HG03045 (cell line): ENCODE measurements around the gene CNTN4.

ENCODE experiments used
- ATAC-seq: cut with Tn5 transposase; IDR thresholded peaks from one replicate; pipeline ENCODE4 v1.9.1; 2021; ENCODE audit warnings: mild to moderate bottlenecking, moderate library complexity; ENCODE audit not compliant: unreplicated experiment

The CNTN4 gene

DNA sequence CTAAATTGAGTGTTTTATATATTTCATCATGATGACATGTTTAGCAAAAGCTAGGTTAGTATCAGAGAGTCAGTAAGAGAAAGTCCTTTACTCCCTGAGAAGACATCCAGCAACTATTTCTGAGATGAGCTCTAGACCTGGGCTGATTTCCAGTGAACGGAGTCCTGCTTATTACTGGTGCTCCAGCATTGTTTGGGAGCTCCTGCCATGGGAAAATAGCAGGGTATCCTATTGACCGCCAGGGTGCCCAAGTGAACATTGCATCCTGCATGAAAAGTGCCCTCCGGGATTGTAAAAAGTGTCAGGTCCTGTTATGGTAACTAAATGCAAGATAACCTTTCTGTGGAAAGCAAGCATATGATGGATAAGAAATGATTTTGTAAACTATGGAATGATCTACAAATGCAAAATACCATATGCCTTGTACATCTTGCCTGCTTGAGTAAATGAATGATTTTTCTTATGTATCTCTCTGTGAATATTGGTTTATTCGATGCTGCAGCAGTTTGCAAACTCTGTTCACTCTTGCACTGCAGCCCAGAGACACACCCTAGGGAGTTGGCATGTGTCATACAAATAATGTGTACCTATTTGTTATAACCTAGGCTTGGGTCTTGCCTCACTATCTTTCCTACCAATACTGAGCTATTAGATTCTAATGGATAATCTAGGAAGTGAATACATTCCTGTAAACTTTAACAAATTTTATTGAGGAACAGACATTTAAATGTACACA lies 914.8 kb downstream of the CNTN4 start:
- ATAC-seq: no peak

DNA sequence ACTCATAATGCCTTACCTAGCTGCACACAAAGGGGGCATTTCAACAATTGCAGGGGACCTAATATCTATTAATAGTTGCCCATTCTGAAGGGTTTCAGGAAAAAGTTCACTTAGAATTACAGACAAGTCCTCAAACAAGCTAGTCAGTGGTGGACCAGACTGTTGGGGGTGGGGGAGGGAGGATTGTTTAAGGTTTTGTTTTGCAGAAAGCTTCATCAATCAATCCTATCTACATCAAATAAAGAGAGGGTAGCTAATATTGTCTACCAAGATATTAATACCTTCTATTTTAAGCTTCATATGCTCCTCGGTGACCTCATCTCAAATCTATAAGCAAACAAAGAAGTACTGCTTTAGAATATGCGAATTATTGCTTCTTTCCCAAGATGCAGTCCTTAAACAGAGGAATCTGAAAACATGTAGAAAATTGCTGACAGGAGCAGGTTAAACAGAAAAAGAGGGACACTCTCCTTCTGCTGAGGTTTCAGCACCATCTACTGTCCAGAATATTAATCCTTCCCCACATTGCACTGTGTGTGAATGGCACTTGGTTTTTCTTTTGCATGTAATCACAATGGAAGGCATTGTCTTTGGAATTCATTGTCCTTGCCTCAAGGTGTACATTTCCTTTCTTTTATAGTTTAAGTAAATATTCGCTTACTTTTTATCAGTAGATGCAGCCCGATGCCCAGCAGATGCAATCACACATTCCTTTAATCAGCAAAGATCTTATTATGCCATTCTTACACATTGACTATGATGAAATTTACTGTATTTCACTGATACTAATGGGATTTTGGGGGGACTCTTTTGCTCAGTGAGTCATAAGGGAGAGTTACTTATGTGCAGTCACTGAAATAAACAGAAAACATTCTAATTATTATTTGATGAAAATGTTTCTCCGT lies 916.8 kb downstream of the CNTN4 start:
- ATAC-seq: peak; percentile 68

DNA sequence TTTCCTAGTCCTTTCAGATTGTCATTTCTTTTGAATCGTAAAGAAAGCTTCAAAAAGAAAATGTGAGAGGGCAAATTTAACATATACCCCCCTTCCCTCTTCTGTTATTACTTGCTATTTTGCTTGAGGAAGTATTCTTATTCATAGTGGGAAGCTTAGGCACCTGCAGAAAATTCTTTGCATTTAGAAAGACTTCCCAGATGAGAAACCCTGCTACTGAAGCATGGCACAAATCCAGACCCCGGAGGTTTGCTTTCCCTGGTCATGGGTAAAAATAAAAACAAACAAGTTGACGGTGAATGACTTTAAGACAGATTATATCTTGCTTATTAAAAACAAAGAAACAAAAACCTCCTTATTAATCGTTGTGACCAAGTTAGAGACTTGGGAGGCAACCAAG lies 917.6 kb downstream of the CNTN4 start:
- no peak for ATAC-seq

DNA sequence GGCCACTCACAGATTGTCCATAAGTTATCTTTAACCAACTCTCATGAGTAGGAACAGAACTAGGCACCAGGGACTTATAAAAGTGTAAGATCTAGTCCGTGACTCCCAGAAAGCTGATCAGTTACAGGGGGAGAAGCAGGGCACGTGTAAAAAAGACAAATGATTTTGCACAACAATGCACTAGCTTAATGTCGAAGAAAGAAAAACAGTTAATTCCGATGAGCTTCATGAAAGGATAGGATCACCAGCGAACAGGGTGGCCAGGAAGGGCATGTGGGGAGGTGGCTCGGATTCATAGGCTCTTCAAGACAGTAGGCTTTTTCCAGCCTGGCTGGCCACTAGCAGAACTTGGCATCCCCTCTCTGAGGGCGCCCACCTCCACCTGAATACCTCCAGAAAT lies 921.5 kb downstream of the CNTN4 start:
- no peak for ATAC-seq

DNA sequence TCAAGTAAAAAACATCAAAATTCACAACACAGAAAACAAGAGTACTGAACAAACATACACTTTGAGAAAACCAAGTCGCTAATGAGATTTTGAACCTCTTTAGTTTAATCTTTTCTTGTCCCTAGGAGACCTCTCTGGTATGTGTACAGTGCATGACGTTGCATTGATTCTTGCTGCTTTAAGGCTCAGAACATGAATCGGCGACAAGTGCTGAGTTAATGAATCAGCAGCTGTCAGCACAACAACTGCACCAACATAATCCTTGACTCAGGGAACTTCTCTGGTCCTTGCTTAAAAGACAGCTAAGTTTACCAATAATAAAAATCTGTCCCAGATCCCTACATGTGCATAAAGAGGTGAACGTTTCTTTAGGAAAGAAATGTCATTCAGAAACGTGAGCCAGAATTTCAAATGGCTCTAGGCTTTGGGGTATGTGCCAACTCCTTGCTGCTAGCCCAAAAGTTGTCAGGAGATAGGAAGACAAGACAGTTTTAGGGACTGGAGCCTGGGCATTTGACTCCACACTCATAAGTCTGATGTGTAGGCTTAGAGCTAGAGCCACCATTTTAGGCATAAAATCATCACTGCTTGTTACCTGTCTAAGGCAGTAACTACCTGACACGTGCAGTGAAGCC lies 924.6 kb downstream of the CNTN4 start:
- ATAC-seq: no peak

DNA sequence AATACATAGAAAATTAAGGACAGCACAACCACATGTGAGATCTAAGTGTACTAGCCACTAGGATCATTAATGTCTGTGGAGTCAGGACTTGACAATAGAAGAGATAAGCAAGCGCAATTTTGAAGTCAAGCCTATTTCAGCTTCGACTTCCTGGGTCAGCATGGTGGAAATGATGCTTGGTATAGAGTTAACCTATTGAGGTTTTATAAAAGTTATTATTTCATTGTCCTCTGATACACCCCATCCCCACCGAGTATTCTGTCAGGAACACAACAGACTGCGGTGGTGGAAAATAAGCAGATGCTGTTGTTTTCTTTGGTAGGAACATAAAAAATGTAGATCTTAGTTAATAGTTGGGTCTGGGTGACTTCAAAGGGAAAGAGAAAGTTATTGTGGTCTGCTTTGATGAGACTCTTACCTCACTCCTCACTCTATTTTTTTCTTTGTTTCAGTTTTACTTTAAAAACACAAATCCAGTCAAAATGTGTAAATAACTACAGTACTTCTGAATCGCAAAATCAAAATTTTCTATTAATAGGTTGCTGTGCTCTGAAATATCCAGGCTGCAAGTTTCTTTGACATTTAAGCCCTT lies 929.4 kb downstream of the CNTN4 start:
- peak; percentile 94 for ATAC-seq

DNA sequence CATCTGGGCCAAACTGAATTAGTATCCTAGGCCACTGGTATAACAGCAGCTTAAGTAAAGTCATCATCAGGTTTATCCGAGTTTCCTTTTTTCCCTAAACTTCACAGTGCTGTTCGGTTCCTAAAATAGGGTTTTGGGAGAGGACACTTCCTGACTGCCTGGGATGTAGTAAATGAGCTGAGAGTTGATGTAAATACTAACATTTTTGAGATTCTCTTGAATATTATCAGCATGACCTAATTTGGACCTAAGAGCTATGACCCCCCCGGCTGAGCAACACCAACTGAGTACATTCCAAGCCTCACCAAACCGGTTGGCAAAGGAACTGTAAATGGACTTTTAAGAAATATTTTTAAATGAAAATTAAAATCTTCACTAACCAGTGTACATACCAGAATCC lies 932.7 kb downstream of the CNTN4 start:
- no peak for ATAC-seq

DNA sequence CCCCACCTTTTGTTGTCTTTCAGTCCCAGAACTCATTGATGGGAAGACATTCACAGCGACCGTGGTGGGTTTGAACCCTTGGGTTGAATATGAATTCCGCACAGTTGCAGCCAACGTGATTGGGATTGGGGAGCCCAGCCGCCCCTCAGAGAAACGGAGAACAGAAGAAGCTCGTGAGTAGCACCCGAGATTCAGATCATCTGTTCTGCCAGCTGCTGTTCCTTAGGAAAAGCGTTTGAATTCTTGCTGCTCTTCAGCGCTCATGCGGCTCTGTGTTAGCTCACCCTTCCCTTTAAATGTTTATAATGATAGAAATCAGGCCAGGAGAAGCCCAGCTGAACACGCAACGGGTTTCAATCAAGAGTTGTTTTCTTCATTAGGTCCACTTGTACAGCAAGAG lies 938.5 kb downstream of the CNTN4 start:
- no peak for ATAC-seq

DNA sequence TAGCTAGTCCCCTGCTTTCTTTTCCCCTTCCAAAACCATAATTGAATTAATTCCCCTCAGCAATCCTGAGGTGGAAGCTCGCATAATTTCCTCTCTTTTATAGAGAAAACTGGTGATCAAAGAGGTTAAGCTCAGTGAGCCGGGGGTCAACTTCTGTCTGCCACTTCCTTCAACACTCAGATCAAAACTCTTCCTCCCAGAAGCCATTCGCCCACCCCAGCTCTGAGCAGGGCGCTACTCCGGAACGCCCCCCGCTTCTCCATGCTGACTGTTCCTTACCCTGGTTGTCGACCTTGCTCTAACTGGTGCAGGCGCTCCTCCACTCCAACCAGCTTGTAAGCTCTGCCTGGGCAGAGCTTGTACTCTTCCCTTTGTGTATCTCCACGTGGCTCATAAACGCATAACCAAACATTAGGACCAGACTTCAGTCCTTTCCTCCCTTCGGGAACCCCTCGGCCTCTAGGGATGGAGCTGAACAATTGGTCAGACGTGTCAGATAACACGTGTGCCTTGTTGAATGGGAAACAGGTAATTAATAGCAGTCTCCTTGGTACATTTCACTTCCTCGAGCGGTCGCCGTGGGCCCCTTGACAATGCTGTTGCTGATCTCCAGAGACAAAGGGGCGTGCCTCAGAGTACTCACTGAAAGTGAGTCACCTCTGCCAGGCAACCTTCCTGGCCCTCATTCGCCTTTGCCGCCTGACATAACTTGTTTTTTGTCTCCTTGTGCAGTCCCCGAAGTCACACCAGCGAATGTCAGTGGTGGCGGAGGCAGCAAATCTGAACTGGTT lies 939.7 kb downstream of the CNTN4 start:
- no peak for ATAC-seq

DNA sequence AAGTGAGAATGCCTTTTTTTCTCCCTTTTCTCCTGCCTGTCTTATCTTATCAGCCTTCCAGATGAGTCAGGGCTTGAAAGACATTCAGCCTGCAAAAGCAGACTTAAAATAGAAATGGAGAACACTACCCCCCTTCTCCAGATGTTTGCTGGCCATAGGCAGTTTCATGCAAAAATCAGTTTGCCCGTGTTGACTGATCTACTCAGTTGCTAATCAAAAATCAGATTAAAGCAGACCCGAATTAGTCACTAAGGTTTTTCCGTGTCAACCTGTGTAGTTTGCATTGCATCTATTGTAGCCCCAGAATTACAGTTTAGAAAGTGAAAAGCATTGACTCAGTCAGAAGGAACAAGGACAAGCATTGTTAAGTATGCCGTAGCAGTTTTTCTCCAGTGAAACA lies 955.3 kb downstream of the CNTN4 start:
- ATAC-seq: no peak

DNA sequence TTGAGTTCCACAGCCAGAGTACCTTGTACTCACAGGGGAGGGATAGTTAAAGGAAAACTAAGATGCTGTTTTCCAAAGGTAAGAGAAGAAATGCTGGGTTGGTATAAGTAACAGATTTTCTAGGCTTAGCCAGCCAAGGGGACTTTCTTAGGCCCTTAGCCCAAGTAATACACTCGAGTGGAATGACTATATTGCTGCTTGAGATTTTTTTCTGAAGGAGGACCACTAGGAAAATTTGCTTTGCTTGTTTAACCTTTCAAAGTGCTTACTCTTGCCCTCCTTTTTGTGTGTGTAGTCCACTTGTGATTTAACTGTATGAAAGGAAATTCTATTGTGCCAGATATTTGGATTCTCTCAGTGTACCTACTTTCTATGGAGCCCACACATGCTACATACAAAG lies 961.0 kb downstream of the CNTN4 start:
- ATAC-seq: no peak

DNA sequence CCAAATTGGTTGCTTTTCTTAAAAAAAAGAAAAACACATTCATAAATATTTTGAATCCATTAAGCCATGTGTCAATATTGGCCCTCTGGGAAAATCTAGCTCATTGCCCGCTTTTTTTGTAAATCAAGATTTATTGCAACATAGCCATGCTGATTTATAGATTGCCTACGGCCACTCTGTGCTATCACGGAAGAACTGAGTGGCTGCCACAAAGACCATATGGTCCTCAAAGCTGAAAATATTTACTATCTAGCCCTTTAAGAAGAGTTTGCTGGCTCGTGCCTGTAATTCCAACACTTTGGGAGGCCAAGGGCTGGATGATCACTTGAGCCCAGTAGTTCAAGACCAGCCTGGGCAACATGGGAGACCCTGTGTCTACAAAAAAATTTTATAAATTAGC lies 965.6 kb downstream of the CNTN4 start:
- ATAC-seq: no peak

DNA sequence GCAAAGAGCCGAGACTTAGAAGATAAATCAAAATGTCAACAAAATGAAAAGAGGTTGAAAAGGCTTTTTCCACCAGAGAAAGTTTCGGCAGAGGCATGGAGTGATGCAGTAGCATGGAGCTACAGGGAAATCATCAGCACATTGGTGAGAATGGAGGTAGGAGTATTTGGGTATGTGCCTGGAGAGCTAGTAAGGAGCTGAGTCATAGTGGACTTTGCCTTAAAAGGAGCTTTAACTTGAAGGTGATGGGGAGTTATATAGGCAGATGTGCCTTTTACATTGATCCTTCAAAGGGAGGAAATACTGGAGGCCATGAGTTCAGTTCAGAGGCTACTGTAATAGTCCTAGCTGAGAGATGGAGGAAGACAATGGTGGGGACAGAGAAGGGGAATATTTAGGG lies 967.2 kb downstream of the CNTN4 start:
- no peak for ATAC-seq

DNA sequence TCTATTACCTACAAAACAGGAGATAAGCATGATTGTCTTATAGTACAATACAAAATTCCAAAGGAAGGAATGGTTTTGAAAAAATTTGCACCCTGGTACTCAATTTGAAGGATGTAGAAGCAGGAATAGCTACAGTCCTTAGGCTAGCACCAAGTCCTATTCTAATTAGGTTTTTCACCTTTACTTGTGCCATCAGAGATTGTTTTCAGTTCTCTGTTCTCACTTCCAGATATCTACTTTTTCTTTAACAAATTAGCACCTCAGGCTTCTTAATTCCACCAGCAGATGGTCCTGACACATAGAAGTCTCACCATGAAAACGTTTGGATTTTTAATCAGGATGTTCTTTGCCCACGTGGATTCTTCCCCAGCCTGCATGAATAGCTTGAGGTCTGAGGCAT lies 967.7 kb downstream of the CNTN4 start:
- peak; percentile 62 for ATAC-seq

DNA sequence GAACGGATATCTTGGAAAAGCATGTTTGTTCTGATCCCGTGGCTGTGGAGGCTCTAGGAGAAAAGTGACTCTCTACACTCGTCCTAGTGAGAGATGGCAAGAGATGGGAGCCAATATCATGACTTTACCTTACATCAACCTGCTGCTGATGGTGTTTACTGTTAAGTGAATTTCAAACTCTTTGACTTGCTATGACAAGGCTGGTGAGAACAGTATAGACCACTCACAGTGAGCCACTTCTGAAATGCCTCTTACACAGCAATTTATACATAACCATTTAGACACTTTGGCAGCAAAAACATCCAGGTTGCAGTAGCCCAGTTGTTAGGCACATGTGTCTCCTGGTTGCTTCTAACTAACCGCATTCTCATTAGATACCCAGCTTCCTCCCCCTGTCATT lies 968.2 kb downstream of the CNTN4 start:
- ATAC-seq: peak; percentile 10

DNA sequence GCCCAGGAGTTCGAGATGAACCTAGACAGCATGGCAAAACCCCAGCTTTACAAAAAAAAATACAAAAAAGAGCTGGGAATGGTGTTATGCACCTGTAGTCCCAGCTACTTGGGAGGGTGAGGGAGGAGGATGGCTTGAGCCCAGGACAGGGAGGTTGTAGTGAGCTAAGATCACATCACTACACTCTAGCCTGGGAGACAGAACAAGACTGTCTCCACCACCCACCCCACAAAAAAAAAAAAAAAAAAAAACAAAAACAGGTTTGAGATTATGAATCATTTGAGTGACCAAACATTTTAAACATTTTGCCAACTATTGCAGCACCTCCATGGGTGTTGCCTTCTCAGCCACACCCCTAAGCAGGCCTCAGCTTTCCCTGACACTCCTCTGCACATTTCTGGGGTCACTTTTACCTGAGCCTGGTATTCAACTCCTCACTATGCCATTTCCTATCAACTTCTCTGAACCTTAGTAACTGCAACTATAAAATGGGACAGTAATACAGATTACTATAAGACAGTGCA lies 969.8 kb downstream of the CNTN4 start:
- no peak for ATAC-seq

DNA sequence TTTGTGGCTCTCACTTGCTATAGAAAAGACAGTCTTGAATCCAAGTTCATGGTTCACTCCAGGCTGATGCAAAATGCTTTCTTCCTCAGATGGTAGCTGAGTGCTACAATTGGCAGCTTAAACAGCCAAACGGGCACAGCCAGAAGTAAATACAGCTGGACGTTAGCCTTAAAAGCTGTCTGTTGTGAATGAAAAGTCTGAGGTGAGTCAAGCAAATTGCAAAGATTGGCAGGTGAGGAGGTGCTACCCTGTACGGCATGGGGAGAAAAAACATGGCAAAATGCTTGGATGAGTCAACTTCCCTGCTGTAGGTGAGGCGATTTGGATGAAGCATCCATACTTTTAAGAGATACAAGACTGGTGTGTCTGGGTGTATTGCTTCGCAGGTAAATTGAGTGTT lies 971.1 kb downstream of the CNTN4 start:
- no peak for ATAC-seq

DNA sequence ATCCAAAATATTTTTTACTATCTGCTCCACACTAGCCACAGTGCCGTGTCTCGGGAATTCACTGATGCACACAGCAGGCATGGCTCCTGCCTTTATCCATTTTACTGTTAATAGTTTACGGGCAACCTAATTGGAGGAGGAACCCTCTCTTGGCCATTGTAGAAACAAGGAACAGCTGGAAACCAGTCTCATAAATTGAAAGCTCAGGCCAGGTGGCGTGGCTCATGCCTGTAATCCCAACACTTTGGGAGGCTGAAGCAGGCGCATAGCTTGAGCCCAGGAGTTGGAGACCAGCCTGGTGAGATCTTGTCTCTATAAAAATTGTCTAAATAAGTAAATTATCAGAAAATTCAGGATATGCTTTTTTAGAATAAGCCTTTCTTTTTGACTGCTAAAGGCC lies 972.5 kb downstream of the CNTN4 start:
- no peak for ATAC-seq

DNA sequence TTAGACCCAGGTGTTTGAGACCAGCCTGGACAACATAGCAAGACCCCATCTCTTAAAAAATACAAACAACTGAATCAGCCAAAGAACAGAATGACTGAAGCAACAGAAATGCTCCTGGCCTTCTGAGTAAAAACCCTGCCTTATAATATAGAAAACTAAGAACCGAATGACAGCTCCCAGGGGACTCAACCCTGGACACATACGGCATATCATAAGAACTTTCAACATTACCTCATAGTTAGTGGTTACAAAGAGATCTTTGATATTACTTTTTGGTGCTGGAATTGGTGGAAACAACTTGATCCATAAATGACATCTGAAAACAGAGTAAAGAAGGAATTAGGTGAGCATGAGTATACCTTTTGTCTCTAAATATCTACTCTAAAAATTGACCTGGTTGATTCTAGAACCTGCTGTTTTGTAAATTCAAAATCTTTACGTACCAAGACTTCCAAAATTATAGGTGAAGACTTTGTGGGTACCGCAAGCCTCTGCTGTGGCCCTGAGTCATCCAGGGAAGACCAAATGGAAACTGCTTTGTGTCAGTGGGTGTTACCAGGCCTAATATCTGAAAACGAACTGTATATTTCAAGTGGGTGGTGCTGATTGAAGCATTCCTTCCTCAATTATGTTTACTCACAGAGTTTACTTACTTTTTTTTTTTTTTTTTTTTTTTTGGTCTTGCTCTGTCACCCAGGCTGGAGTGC lies 976.0 kb downstream of the CNTN4 start:
- ATAC-seq: no peak

DNA sequence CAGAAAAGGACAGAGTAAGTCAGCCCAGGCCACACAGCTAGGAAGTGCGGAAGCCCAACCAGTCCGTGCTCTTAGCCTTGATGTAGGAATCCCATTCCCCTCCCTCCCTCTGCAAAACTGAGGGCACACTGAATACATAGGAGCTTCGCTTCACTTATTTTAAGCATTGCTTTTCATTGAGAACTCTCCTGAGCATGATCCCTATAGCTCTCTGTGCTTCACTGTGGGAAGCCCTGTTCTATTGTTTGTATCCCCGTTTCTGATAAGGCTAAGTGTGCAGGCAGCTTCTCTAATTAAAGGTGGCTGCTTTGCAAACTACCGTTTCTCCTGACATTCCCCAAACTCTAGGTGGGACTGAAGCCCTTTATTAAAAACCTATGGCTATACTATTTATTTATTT lies 981.6 kb downstream of the CNTN4 start:
- ATAC-seq: no peak
